MM.1S (cell line): ENCODE results near the gene KLHL5.

Source experiments
- CTCF ChIP-seq: fragments of 300-600 bp; sonication (generic); IDR thresholded peaks from 2 replicates; pipeline ENCODE4 v1.5.1; 2016; ENCODE audit warnings: antibody characterized with exemption, low read length, mixed read lengths
- EZH2 ChIP-seq: fragments of 300-600 bp; sonication (generic); optimal IDR thresholded peaks from 2 replicates; pipeline ENCODE3; 2017; ENCODE audit warnings: low read depth, mild to moderate bottlenecking, antibody characterized with exemption, low read length, mixed read lengths
- EZH2phosphoT487 ChIP-seq: fragments of 300-600 bp; sonication (generic); IDR thresholded peaks from 2 replicates; pipeline ENCODE4 v1.6.1; 2018; ENCODE audit warnings: antibody characterized with exemption, low read length

GRCh38 chr4:39104255-39104654 lies 42.2 kb downstream of the KLHL5 start:
- TF ChIP-seq CTCF, result no peak
- TF ChIP-seq EZH2, result no peak
- no peak for TF ChIP-seq EZH2phosphoT487
